Endothelial cell of umbilical vein (primary cell): ENCODE measurements around the gene ARID1B. TPM values are rescaled to one million over a fixed set of nuclear protein-coding genes. Genes with fewer than 3 reads are reported as not detected.

Experiments
- BruUV-seq: library from RNA; stranded (reverse); fragments of 400-500 nt; replicated peaks from 2 replicates; lab custom pipeline; 2021; lab: Mats Ljungman, UMichigan
- CTCF ChIA-PET: fragments of 300-600, 350-600 bp; sonication (Branson Sonifier 250); formaldehyde crosslinking; loops from one replicate; lab custom pipeline; 2021; ENCODE audit warnings: antibody characterized with exemption, inconsistent platforms; lab: Charles Lee
- POLR2A ChIA-PET: fragments of 300-600, 350-600 bp; sonication (Branson Sonifier 250); formaldehyde crosslinking; loops from one replicate; lab custom pipeline; 2021; ENCODE audit warnings: antibody characterized with exemption, inconsistent platforms; lab: Charles Lee
- DNase-seq: peaks from one replicate; pipeline ENCODE4 v3.0.0-alpha.2; 2011; ENCODE audit warnings: low read depth, low spot score
- FAIRE-seq: peaks from 2 replicates; lab custom pipeline; 2011; peaks lifted over from hg19 to GRCh38; lab: Jason Lieb, UNC
- H2AFZ ChIP-seq: 2 replicates; pipeline ENCODE4 v1.6.0; 2012; ENCODE audit warnings: low read depth, low read length, control low read depth, inconsistent platforms
- H3K27ac ChIP-seq: 2 replicates; pipeline ENCODE4 v1.5.1; 2011; ENCODE audit warnings: low read depth, mild to moderate bottlenecking, control low read depth, low read length, moderate library complexity; ENCODE audit not compliant: insufficient read depth
- H3K27me3 ChIP-seq, 2 experiments: 2 replicates each; pipeline versions ENCODE4 v1.6.0 to v1.6.1; 2011; ENCODE audit warnings: low read length in 2 of 2, mixed read lengths in 1 of 2; ENCODE audit not compliant: control insufficient read depth in 2 of 2, insufficient read depth in 2 of 2
- H3K36me3 ChIP-seq, 2 experiments: 2 replicates in 1 of 2; 3 replicates in 1 of 2; pipeline ENCODE4 v1.5.1; 2011; ENCODE audit warnings: low read length in 2 of 2, mild to moderate bottlenecking in 1 of 2, moderate library complexity in 1 of 2; ENCODE audit not compliant: control insufficient read depth in 2 of 2, insufficient read depth in 2 of 2; ENCODE audit errors: extremely low read depth in 1 of 2
- H3K4me1 ChIP-seq: 3 replicates; pipeline ENCODE4 v1.5.1; 2011; ENCODE audit warnings: mild to moderate bottlenecking, low read length; ENCODE audit not compliant: control insufficient read depth, insufficient read depth; ENCODE audit errors: extremely low read depth
- H3K4me2 ChIP-seq: 2 replicates; pipeline ENCODE4 v1.6.1; 2011; ENCODE audit warnings: low read length, control low read depth, mixed read lengths; ENCODE audit not compliant: insufficient read depth
- H3K4me3 ChIP-seq, 3 experiments: fragments of 200-600 bp in 1 of 3; sonication (generic), shearing (Covaris generic) in 1 of 3; replicated peaks in 1 of 3; 2 replicates each; pipeline ENCODE4 v1.5.1; 2011 to 2016; ENCODE audit warnings: control low read depth in 3 of 3, low read length in 3 of 3, mild to moderate bottlenecking in 2 of 3, inconsistent platforms in 1 of 3, low read depth in 1 of 3, moderate library complexity in 1 of 3; ENCODE audit not compliant: insufficient read depth in 1 of 3
- H3K79me2 ChIP-seq: 2 replicates; pipeline ENCODE4 v1.6.0; 2012; ENCODE audit warnings: low read length, inconsistent platforms; ENCODE audit not compliant: control insufficient read depth, insufficient read depth
- H3K9ac ChIP-seq: replicated peaks from 2 replicates; pipeline ENCODE3; 2011; ENCODE audit warnings: low read length, control low read depth; ENCODE audit not compliant: insufficient read depth; ENCODE audit errors: extremely low read depth
- H3K9me1 ChIP-seq: replicated peaks from 3 replicates; pipeline ENCODE4 v1.6.0; 2011; ENCODE audit warnings: mild to moderate bottlenecking, low read length; ENCODE audit not compliant: control insufficient read depth, insufficient read depth; ENCODE audit errors: extremely low read depth
- H3K9me3 ChIP-seq: replicated peaks from 2 replicates; pipeline ENCODE4 v1.5.1; 2012; ENCODE audit warnings: low read length, inconsistent platforms; ENCODE audit not compliant: control insufficient read depth, insufficient read depth
- H4K20me1 ChIP-seq: replicated peaks from 2 replicates; pipeline ENCODE3; 2011; ENCODE audit warnings: mild to moderate bottlenecking, low read length; ENCODE audit not compliant: control insufficient read depth, insufficient read depth; ENCODE audit errors: extremely low read depth
- CTCF ChIP-seq, 2 donors: IDR thresholded peaks; 1 replicate in 1 of 2; 2 replicates in 1 of 2; pipeline ENCODE4 v1.5.1; 2011; ENCODE audit warnings: low read length in 2 of 2, mild to moderate bottlenecking in 2 of 2, moderate library complexity in 2 of 2, control low read depth in 1 of 2, inconsistent platforms in 1 of 2, low read depth in 1 of 2; ENCODE audit not compliant: insufficient read depth in 1 of 2; ENCODE audit errors: extremely low read depth in 1 of 2
- EZH2 ChIP-seq: IDR thresholded peaks from 2 replicates; pipeline ENCODE4 v1.6.1; 2012; ENCODE audit warnings: borderline replicate concordance, low read depth, mild to moderate bottlenecking, moderate library complexity, low read length, inconsistent platforms; ENCODE audit not compliant: severe bottlenecking
- FOS ChIP-seq: IDR thresholded peaks from 2 replicates; pipeline ENCODE4 v1.6.1; 2011; ENCODE audit warnings: mild to moderate bottlenecking, low read length, moderate library complexity, borderline replicate concordance; ENCODE audit not compliant: insufficient read depth
- GATA2 ChIP-seq: IDR thresholded peaks from 2 replicates; pipeline ENCODE4 v1.7.0; 2011; ENCODE audit warnings: low read depth, mild to moderate bottlenecking, moderate library complexity, mixed read lengths, low read length; ENCODE audit not compliant: insufficient read length, insufficient read depth
- MAX ChIP-seq: IDR thresholded peaks from 2 replicates; pipeline ENCODE4 v1.6.1; 2011; ENCODE audit not compliant: insufficient read depth, insufficient read length
- MYC ChIP-seq: IDR thresholded peaks from one replicate; pipeline ENCODE4 v1.6.1; 2011; ENCODE audit warnings: mild to moderate bottlenecking, low read depth, low read length
- POLR2A ChIP-seq: IDR thresholded peaks from 2 replicates; pipeline ENCODE4 v1.6.1; 2012; ENCODE audit warnings: low read depth, mild to moderate bottlenecking, control low read depth, low read length
- POLR2AphosphoS5 ChIP-seq: IDR thresholded peaks from 2 replicates; pipeline ENCODE4 v1.6.1; 2012; ENCODE audit warnings: low read depth, mild to moderate bottlenecking, control low read depth, low read length, moderate library complexity; ENCODE audit not compliant: insufficient read depth
- dilution Hi-C: fragments of 300-500 bp; cut with MboI; formaldehyde crosslinking; loops from one replicate; pipeline ENCODE4 v1.15.0; 2019; ENCODE audit warnings: low sequenced_read_pairs; ENCODE audit not compliant: extremely low pct_ligation_motif_present
- intact Hi-C: fragments of 100-400 bp; cut with micrococcal nuclease; formaldehyde crosslinking; loops from one replicate; pipeline ENCODE4 v1.10.0; 2022
- polyA plus RNA-seq, 4 experiments: library from polyadenylated mRNA; depleted of rRNA in 3 of 4; stranded (reverse) in 3 of 4; unstranded in 1 of 4; fragments of >200 nt; gene quantifications; 2 replicates each; pipeline versions ENCODE4 v1.2.1 to v1.2.3, GENCODE V29; 2011 to 2012; ENCODE audit warnings: missing spikeins in 1 of 4
- total RNA-seq: library from RNA; stranded (reverse); gene quantifications from 2 replicates; pipeline ENCODE4 v1.2.3, GENCODE V29; 2021

Gene ARID1B
- total and polyA plus RNA-seq, 2 donors (not counting 3 experiments of a cell fraction or from before 2014, with no cell fraction given) = 21.8 to 89.5 TPM

- BruUV-seq = no TSS peak
- no peak overlapping the region for H3K9ac ChIP-seq
- H4K20me1 ChIP-seq = peaks cover 4% of the 10 kb centered on the region
- no peaks in the 10 kb centered on the region for H3K9me1 ChIP-seq
- no peak overlapping the region for H3K27ac ChIP-seq
- DNase-seq (no peak), FAIRE-seq (no peak)
- no peak overlapping the region for H2AFZ ChIP-seq
- dilution Hi-C loops (no loop called here), intact Hi-C loops (no loop called here)
- H3K79me2 ChIP-seq = peaks cover 37% of the 10 kb centered on the region
- ChIA-PET POLR2A (no interaction called here), CTCF (no interaction called here)
- H3K4me3 ChIP-seq = no peak overlapping the region
- H3K36me3 ChIP-seq = no peaks in the 10 kb centered on the region
- no peaks in the 10 kb centered on the region for H3K27me3 ChIP-seq
- H3K4me2 ChIP-seq = no peak overlapping the region
- no peaks in the 10 kb centered on the region for H3K9me3 ChIP-seq
- H3K4me1 ChIP-seq = peaks cover 12% of the 10 kb centered on the region
- no peak for TF ChIP-seq MYC
- no peak for TF ChIP-seq POLR2A
- no peak for TF ChIP-seq EZH2
- no peak for TF ChIP-seq GATA2
- no peak for TF ChIP-seq POLR2AphosphoS5
- no peak for TF ChIP-seq CTCF (IDR thresholded peaks at IDR 0.05; ENCODE audit: extremely low read depth in 1 of 2, insufficient read depth in 1 of 2, low read depth in 1 of 2, low read length in 2 of 2)
- no peak for TF ChIP-seq FOS
- no peak for TF ChIP-seq MAX
These were observed 121.9 kb downstream of the ARID1B start for GRCh38 chr6:156899071-156899470.
